Mesothelial cell of epicardium (in vitro differentiated cells): ENCODE data around the gene PCDHGB3. TPM values are rescaled to one million over a fixed set of nuclear protein-coding genes. Genes with fewer than 3 reads are reported as not detected.
"Not testable (repeated sequence)": the region's sequence is repeated elsewhere in the genome, so short reads cannot be mapped to it uniquely, and the experiment has no call there.

Source experiments
- DNase-seq, 2 experiments: peaks; one replicate each; pipeline ENCODE4 v3.0.0; 2021; ENCODE audit warnings: low spot score in 2 of 2; ENCODE audit not compliant: unreplicated experiment in 2 of 2
- H3K27ac Mint-ChIP-seq: 2 replicates; pipeline ENCODE4 v1.8.0; 2021; ENCODE audit warnings: mixed read lengths
- H3K27me3 Mint-ChIP-seq: 2 replicates; pipeline ENCODE4 v1.8.0; 2021; ENCODE audit warnings: low read depth, mixed read lengths
- H3K36me3 Mint-ChIP-seq: 2 replicates; pipeline ENCODE4 v1.8.0; 2021; ENCODE audit warnings: mixed read lengths
- H3K4me1 Mint-ChIP-seq: 2 replicates; pipeline ENCODE4 v1.8.0; 2021; ENCODE audit warnings: mixed read lengths
- H3K4me3 Mint-ChIP-seq: 2 replicates; pipeline ENCODE4 v1.8.0; 2021; ENCODE audit warnings: mild to moderate bottlenecking, moderate library complexity, mixed read lengths
- H3K9me3 Mint-ChIP-seq: 2 replicates; pipeline ENCODE4 v1.8.0; 2021; ENCODE audit warnings: mixed read lengths
- total RNA-seq: library from RNA; stranded (reverse); gene quantifications from 3 replicates; pipeline ENCODE4 v1.2.1, GENCODE V29; 2021
- TF ChIP-seq, protein P1 (sequence below): fragments of 200-600 bp; sonication (generic); IDR thresholded peaks from one replicate; pipeline ENCODE4 v1.5.0; 2021; ENCODE audit warnings: antibody characterized with exemption; ENCODE audit not compliant: unreplicated experiment

The PCDHGB3 gene
- total RNA-seq, 1 donor from 2014 or later: 0.74 TPM

- H3K27ac Mint-ChIP-seq: no peak overlapping the region
- no peaks in the 10 kb centered on the region for H3K4me1 Mint-ChIP-seq
- TF ChIP-seq, protein P1, sequence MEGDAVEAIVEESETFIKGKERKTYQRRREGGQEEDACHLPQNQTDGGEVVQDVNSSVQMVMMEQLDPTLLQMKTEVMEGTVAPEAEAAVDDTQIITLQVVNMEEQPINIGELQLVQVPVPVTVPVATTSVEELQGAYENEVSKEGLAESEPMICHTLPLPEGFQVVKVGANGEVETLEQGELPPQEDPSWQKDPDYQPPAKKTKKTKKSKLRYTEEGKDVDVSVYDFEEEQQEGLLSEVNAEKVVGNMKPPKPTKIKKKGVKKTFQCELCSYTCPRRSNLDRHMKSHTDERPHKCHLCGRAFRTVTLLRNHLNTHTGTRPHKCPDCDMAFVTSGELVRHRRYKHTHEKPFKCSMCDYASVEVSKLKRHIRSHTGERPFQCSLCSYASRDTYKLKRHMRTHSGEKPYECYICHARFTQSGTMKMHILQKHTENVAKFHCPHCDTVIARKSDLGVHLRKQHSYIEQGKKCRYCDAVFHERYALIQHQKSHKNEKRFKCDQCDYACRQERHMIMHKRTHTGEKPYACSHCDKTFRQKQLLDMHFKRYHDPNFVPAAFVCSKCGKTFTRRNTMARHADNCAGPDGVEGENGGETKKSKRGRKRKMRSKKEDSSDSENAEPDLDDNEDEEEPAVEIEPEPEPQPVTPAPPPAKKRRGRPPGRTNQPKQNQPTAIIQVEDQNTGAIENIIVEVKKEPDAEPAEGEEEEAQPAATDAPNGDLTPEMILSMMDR: no peak
- DNase-seq: no peak
- H3K36me3 Mint-ChIP-seq: peaks cover 10% of the 10 kb centered on the region
- no peaks in the 10 kb centered on the region for H3K27me3 Mint-ChIP-seq
- no peak overlapping the region for H3K4me3 Mint-ChIP-seq
- peaks cover 65% of the 10 kb centered on the region for H3K9me3 Mint-ChIP-seq
These were observed 24.7 kb upstream of the PCDHGB3 start for GRCh38 chr5:141345327-141345726.

- H3K4me3 Mint-ChIP-seq, H3K27me3 Mint-ChIP-seq, H3K27ac Mint-ChIP-seq, H3K4me1 Mint-ChIP-seq, DNase-seq, H3K36me3 Mint-ChIP-seq: not testable (repeated sequence)
- peaks cover 70% of the 10 kb centered on the region for H3K9me3 Mint-ChIP-seq
These were observed 24.0 kb upstream of the PCDHGB3 start for GRCh38 chr5:141346017-141346416.

DNA sequence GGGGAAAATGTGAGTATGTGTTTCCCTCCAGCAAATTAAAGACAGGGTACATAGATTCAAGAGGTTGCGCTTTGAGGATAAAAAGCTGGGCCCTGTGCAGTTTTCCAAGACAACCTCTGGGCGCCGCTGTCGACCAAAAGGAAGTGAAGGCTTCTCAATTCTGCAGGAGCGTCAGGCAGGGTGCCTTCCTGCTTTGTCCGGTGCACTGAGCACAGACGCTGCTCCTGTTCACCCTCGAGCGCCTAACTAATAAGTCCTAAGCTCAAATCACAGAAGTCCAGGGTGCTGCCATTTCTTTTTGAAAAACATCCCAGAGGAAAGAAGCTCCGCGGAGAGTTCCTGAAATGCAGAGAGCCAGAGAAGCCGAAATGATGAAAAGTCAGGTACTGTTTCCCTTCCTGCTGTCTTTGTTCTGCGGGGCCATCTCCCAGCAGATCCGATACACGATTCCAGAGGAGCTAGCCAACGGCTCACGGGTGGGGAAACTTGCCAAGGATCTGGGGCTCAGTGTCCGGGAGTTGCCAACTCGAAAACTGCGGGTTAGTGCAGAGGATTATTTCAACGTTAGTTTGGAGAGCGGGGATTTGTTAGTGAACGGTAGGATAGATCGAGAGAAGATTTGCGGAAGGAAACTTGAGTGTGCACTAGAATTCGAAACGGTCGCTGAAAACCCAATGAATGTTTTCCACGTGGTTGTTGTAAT, 20.0 kb upstream of the PCDHGB3 start, which contains the start of gene PCDHGB1:
TSS of gene PCDHGB1 (plus strand) at position 183 of the 703 bp plus-strand sequence. CDS start at position 345, 162 bp downstream.
- H3K27me3 Mint-ChIP-seq: no peaks in the 10 kb centered on the region

GRCh38 chr5:141351591-141351990, 18.5 kb upstream of the PCDHGB3 start:
- no peaks in the 10 kb centered on the region for H3K27me3 Mint-ChIP-seq
- H3K4me1 Mint-ChIP-seq: no peaks in the 10 kb centered on the region
- H3K4me3 Mint-ChIP-seq: no peak overlapping the region
- H3K27ac Mint-ChIP-seq: no peak overlapping the region
- H3K36me3 Mint-ChIP-seq: peaks cover 8% of the 10 kb centered on the region
- DNase-seq: no peak
- TF ChIP-seq, protein P1: no peak
- peaks cover 60% of the 10 kb centered on the region for H3K9me3 Mint-ChIP-seq

More for the DNA sequence above, 20.0 kb upstream of the PCDHGB3 start, which contains the start of gene PCDHGB1:
- H3K4me3 Mint-ChIP-seq: peak within 1 kb of the TSS; percentile 39
- H3K9me3 Mint-ChIP-seq: peaks cover 52% of the 10 kb centered on the region
- H3K4me1 Mint-ChIP-seq: no peaks in the 10 kb centered on the region
- TF ChIP-seq, protein P1: no peak
- DNase-seq: no peak
- peaks cover 10% of the 10 kb centered on the region for H3K36me3 Mint-ChIP-seq
- no peak within 1 kb of the TSS for H3K27ac Mint-ChIP-seq

GRCh38 chr5:141354900-141355469, 15.1 kb upstream of the PCDHGB3 start, which contains the start of gene PCDHGA4:
Gene PCDHGA4, plus strand, starts transcription at chr5:141355021. Its CDS starts 87 bp downstream, at chr5:141355108.
- H3K36me3 Mint-ChIP-seq: peaks cover 9% of the 10 kb centered on the region
- no peaks in the 10 kb centered on the region for H3K4me1 Mint-ChIP-seq
- peaks cover 60% of the 10 kb centered on the region for H3K9me3 Mint-ChIP-seq
- H3K4me3 Mint-ChIP-seq: no peak within 1 kb of the TSS
- no peak for DNase-seq
- no peaks in the 10 kb centered on the region for H3K27me3 Mint-ChIP-seq
- no peak within 1 kb of the TSS for H3K27ac Mint-ChIP-seq
- TF ChIP-seq, protein P1: peak; percentile 63

GRCh38 chr5:141355641-141356040, 14.4 kb upstream of the PCDHGB3 start:
- peaks cover 9% of the 10 kb centered on the region for H3K36me3 Mint-ChIP-seq
- H3K27me3 Mint-ChIP-seq: no peaks in the 10 kb centered on the region
- H3K4me3 Mint-ChIP-seq: no peak overlapping the region
- H3K27ac Mint-ChIP-seq: no peak overlapping the region
- no peaks in the 10 kb centered on the region for H3K4me1 Mint-ChIP-seq
- no peak for DNase-seq
- H3K9me3 Mint-ChIP-seq: peaks cover 60% of the 10 kb centered on the region
- TF ChIP-seq, protein P1: no peak
